HCT116 (cell line): Measurements from ENCODE around the gene HSPB8. TPM values are rescaled to one million over a fixed set of nuclear protein-coding genes. Genes with fewer than 3 reads are reported as not detected.

Experiments used
- ATAC-seq: fragments of 200-7000 bp; cut with Tn5 transposase; 2 replicates; pipeline ENCODE4 v1.9.1; 2020; ENCODE audit warnings: mild to moderate bottlenecking, moderate library complexity
- BruUV-seq: library from RNA; stranded (reverse); fragments of 400-500 nt; replicated peaks from 2 replicates; lab custom pipeline; 2021; lab: Mats Ljungman, UMichigan
- CTCF ChIA-PET: fragments of 300-600 bp; sonication (Branson Sonifier 250); formaldehyde crosslinking; loops from one replicate; lab custom pipeline; 2021; ENCODE audit warnings: antibody characterized with exemption; lab: Charles Lee
- POLR2A ChIA-PET: fragments of 300-600, 350-600 bp; sonication (Branson Sonifier 250); formaldehyde crosslinking; loops from one replicate; lab custom pipeline; 2021; ENCODE audit warnings: antibody characterized with exemption; lab: Charles Lee
- RAD21 ChIA-PET, 2 experiments: fragments of 300-600 bp; sonication (Branson Sonifier 250); formaldehyde crosslinking; loops; one replicate each; lab custom pipeline; 2023; ENCODE audit warnings: low total read pairs in 2 of 2; ENCODE audit not compliant: uncharacterized antibody in 2 of 2, unreplicated experiment in 2 of 2, low non-redundant PET in 1 of 2; lab: Charles Lee
- DNase-seq: peaks from one replicate; pipeline ENCODE4 v3.0.0-alpha.2; 2010; ENCODE audit warnings: low read depth, low spot score
- H2AFZ ChIP-seq: fragments of 200-600 bp; shearing (Covaris generic), sonication (generic); 2 replicates; pipeline ENCODE4 v1.6.1; 2017; ENCODE audit warnings: low read depth, mixed run types, mixed read lengths, antibody characterized with exemption, low read length; ENCODE audit not compliant: poor library complexity, severe bottlenecking
- H3K27ac ChIP-seq: 2 replicates; pipeline ENCODE4 v1.5.1; 2012; ENCODE audit warnings: low read depth, low read length
- H3K27me3 ChIP-seq: fragments of 200-600 bp; sonication (generic); 2 replicates; pipeline ENCODE4 v1.6.1; 2016; ENCODE audit warnings: mixed run types, low read length, mixed read lengths; ENCODE audit not compliant: insufficient read depth
- H3K36me3 ChIP-seq, 2 experiments: fragments of 200-500 bp in 1 of 2; fragments of 200-600 bp in 1 of 2; sonication (Bioruptor generic) in 1 of 2; sonication (generic) in 1 of 2; 2 replicates each; pipeline versions ENCODE4 v1.5.1 to v1.6.1; 2014 to 2016; ENCODE audit warnings: low read length in 2 of 2, inconsistent platforms in 1 of 2, mixed read lengths in 1 of 2, mixed run types in 1 of 2; ENCODE audit not compliant: insufficient read depth in 2 of 2, control insufficient read depth in 1 of 2
- H3K4me1 ChIP-seq, 2 experiments: fragments of 200-600 bp in 1 of 2; sonication (generic) in 1 of 2; 2 replicates each; pipeline versions ENCODE4 v1.5.1 to v1.6.1; 2012 to 2017; ENCODE audit warnings: low read length in 2 of 2, inconsistent platforms in 1 of 2, mild to moderate bottlenecking in 1 of 2, mixed read lengths in 1 of 2, mixed run types in 1 of 2, moderate library complexity in 1 of 2; ENCODE audit not compliant: insufficient read depth in 2 of 2, control insufficient read depth in 1 of 2
- H3K4me2 ChIP-seq: fragments of 200-600 bp; sonication (generic); 2 replicates; pipeline ENCODE4 v1.6.1; 2017; ENCODE audit warnings: mixed run types, low read length, mixed read lengths
- H3K4me3 ChIP-seq, 2 experiments: fragments of 200-600 bp in 1 of 2; sonication (generic) in 1 of 2; replicated peaks in 1 of 2; 2 replicates each; pipeline ENCODE4 v1.5.1; 2011 to 2016; ENCODE audit warnings: low read length in 2 of 2, control low read depth in 1 of 2, low read depth in 1 of 2, mild to moderate bottlenecking in 1 of 2, mixed read lengths in 1 of 2, mixed run types in 1 of 2
- H3K79me2 ChIP-seq: fragments of 200-600 bp; sonication (generic); 2 replicates; pipeline ENCODE4 v1.6.1; 2017; ENCODE audit warnings: mild to moderate bottlenecking, mixed run types, low read length, moderate library complexity, mixed read lengths; ENCODE audit not compliant: insufficient read depth
- H3K9ac ChIP-seq: fragments of 200-600 bp; sonication (generic); 2 replicates; pipeline ENCODE4 v1.6.1; 2016; ENCODE audit warnings: low read length, mixed read lengths
- H3K9me2 ChIP-seq: fragments of 200-600 bp; sonication (generic), shearing (Covaris generic); 2 replicates; pipeline ENCODE4 v1.6.1; 2017; ENCODE audit warnings: mixed run types, mild to moderate bottlenecking, moderate library complexity; ENCODE audit not compliant: insufficient read depth
- H3K9me3 ChIP-seq, 2 experiments: fragments of 200-500 bp in 1 of 2; fragments of 200-600 bp in 1 of 2; sonication (Bioruptor generic) in 1 of 2; sonication (generic) in 1 of 2; 2 replicates each; pipeline ENCODE4 v1.6.1; 2014 to 2017; ENCODE audit warnings: low read length in 2 of 2, mixed read lengths in 2 of 2, inconsistent platforms in 1 of 2, low read depth in 1 of 2, mild to moderate bottlenecking in 1 of 2, mixed run types in 1 of 2, moderate library complexity in 1 of 2; ENCODE audit not compliant: control insufficient read depth in 1 of 2, insufficient read depth in 1 of 2
- H4K20me1 ChIP-seq: fragments of 200-600 bp; sonication (generic), shearing (Covaris generic); 2 replicates; pipeline ENCODE4 v1.6.1; 2017; ENCODE audit warnings: mixed run types, mild to moderate bottlenecking, moderate library complexity; ENCODE audit not compliant: insufficient read depth
- CEBPB ChIP-seq: IDR thresholded peaks from 2 replicates; pipeline ENCODE4 v1.6.1; 2012; ENCODE audit warnings: low read depth
- EGR1 ChIP-seq: IDR thresholded peaks from 2 replicates; pipeline ENCODE4 v1.6.1; 2012; ENCODE audit warnings: low read depth
- ELF1 ChIP-seq: IDR thresholded peaks from 2 replicates; pipeline ENCODE4 v1.6.1; 2012; ENCODE audit warnings: low read depth, borderline replicate concordance
- EZH2 ChIP-seq: fragments of 200-600 bp; sonication (generic); IDR thresholded peaks from 2 replicates; pipeline ENCODE4 v1.6.1; 2017; ENCODE audit warnings: antibody characterized with exemption, mixed run types
- EZH2phosphoT487 ChIP-seq: fragments of 200-600 bp; IDR thresholded peaks from 2 replicates; pipeline ENCODE4 v1.6.1; 2018; ENCODE audit warnings: antibody characterized with exemption, borderline replicate concordance
- JUND ChIP-seq: IDR thresholded peaks from 2 replicates; pipeline ENCODE4 v1.6.1; 2012
- POLR2A ChIP-seq: IDR thresholded peaks from 2 replicates; pipeline ENCODE4 v1.7.0; 2011; ENCODE audit warnings: borderline replicate concordance; ENCODE audit not compliant: insufficient read depth, insufficient read length; ENCODE audit errors: extremely low read depth
- POLR2AphosphoS5 ChIP-seq: IDR thresholded peaks from 2 replicates; pipeline ENCODE4 v1.6.1; 2011; ENCODE audit warnings: mild to moderate bottlenecking, low read depth, low read length, moderate library complexity
- RAD21 ChIP-seq: IDR thresholded peaks from 2 replicates; pipeline ENCODE4 v1.6.1; 2012; ENCODE audit warnings: low read depth, mild to moderate bottlenecking
- REST ChIP-seq: IDR thresholded peaks from 2 replicates; pipeline ENCODE4 v1.6.1; 2012; ENCODE audit warnings: low read depth
- SIN3A ChIP-seq: IDR thresholded peaks from 2 replicates; pipeline ENCODE4 v1.6.1; 2012; ENCODE audit warnings: low read depth
- SP1 ChIP-seq: IDR thresholded peaks from 2 replicates; pipeline ENCODE4 v1.6.1; 2012; ENCODE audit warnings: low read depth
- SRF ChIP-seq: IDR thresholded peaks from 2 replicates; pipeline ENCODE4 v1.6.1; 2012; ENCODE audit warnings: low read depth
- ZBTB33 ChIP-seq: IDR thresholded peaks from 2 replicates; pipeline ENCODE4 v1.6.1; 2011; ENCODE audit warnings: mild to moderate bottlenecking, low read length, moderate library complexity; ENCODE audit not compliant: insufficient replicate concordance; ENCODE audit errors: extremely low read depth
- ZFX ChIP-seq: fragments of 450-650 bp; IDR thresholded peaks from 2 replicates; pipeline ENCODE4 v1.6.1; 2017
- intact Hi-C: fragments of 100-400 bp; cut with micrococcal nuclease; formaldehyde crosslinking; loops from 2 replicates; pipeline ENCODE4 v1.10.0; 2022
- total RNA-seq: library from RNA; stranded (reverse); gene quantifications from one replicate; pipeline ENCODE4 v1.2.1, GENCODE V29; 2021; ENCODE audit not compliant: unreplicated experiment

Gene HSPB8
- total RNA-seq, 1 experiment from 2014 or later = 3.5 TPM

- H3K9me2 ChIP-seq = no peaks in the 10 kb centered on the region
- H3K79me2 ChIP-seq = no peaks in the 10 kb centered on the region
- no peaks in the 10 kb centered on the region for H3K36me3 ChIP-seq
- intact Hi-C loops = no loop called here
- H4K20me1 ChIP-seq = no peaks in the 10 kb centered on the region
- H3K4me2 ChIP-seq = no peak overlapping the region
- no peak overlapping the region for H3K27ac ChIP-seq
- ChIA-PET CTCF (no interaction called here), RAD21 (no interaction called here), POLR2A (no interaction called here)
- no peak overlapping the region for H2AFZ ChIP-seq
- H3K9me3 ChIP-seq = no peaks in the 10 kb centered on the region
- H3K9ac ChIP-seq = no peak overlapping the region
- no TSS peak for BruUV-seq
- no peak for TF ChIP-seq ELF1
- no peak for TF ChIP-seq SRF
- TF ChIP-seq ZBTB33 = no peak
- TF ChIP-seq REST = no peak
- no peak for TF ChIP-seq CEBPB
- no peak for TF ChIP-seq EZH2phosphoT487
- TF ChIP-seq POLR2AphosphoS5 = no peak
- TF ChIP-seq EZH2 = no peak
- no peak for TF ChIP-seq POLR2A
- TF ChIP-seq RAD21 = no peak
- TF ChIP-seq SIN3A = no peak
- no peak for TF ChIP-seq EGR1
- TF ChIP-seq JUND = no peak
- no peak for TF ChIP-seq ZFX
- TF ChIP-seq SP1 = no peak
- DNase-seq (no peak), ATAC-seq (no peak)
- no peak overlapping the region for H3K4me3 ChIP-seq
- no peaks in the 10 kb centered on the region for H3K4me1 ChIP-seq
- peaks cover 28% of the 10 kb centered on the region for H3K27me3 ChIP-seq
Measured at GRCh38 chr12:119136811-119137410, 41.8 kb upstream of the HSPB8 start.
